ENCODE results near the gene BCL2.
A peak's percentile ranks its signal among the peaks of the same experiment; 100 is the strongest.
"Not testable (repeated sequence)": the region's sequence is repeated elsewhere in the genome, so short reads cannot be mapped to it uniquely, and the experiment has no call there.

BCL2 gene

GRCh38 chr18:63229971-63230370, 89.6 kb downstream of the BCL2 start:
- no peak for DNase-seq

- no peak for DNase-seq
Observed at GRCh38 chr18:63225434-63225833, 94.1 kb downstream of the BCL2 start.

DNA sequence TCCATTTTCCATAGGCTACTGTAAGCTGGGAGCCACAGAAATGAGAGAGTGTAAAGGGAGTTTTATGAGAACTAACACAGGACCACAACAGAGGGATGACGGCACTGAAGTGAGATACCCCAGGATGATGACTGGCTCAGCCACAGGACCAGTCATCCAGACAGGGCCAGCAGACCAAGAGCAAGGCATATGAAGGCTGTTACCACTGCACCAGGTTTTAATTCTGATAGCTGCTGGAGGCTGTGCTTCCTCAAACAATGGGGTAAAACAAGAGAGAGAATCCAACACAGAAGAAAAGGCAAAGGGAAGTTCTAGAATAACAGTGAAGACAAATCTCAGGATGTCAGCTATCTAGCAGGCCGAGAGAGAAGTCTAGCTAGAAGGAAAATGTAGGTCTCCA, 94.9 kb downstream of the BCL2 start:
- DNase-seq = no peak

GRCh38 chr18:63223837-63224236, 95.7 kb downstream of the BCL2 start:
- no peak for DNase-seq

DNA sequence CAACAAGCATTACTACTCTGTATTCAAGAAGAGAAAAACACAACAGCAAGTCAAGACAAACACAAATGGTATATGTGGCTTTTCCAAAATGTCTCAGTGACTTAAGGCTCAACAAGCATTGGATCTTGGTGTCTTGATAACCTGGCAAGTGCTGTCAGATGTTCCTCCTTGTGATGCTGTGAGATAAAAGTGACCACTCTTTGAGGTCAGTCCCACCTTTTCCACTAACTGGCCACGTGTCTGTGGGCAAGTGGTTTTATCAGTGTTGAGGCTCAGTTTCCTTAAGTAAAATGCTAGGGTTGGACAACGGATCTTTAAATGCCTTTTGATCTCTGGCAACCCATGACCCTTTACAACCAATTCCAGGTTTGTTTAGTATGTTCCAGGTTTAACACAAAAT, 98.7 kb downstream of the BCL2 start:
- DNase-seq = no peak

GRCh38 chr18:63218472-63218871, 101.1 kb downstream of the BCL2 start:
- DNase-seq = no peak

GRCh38 chr18:63216516-63217311, 102.9 kb downstream of the BCL2 start:
- no peak for DNase-seq

- DNase-seq = no peak
Observed at GRCh38 chr18:63213936-63214671, 105.5 kb downstream of the BCL2 start.

GRCh38 chr18:63213331-63213900, 106.2 kb downstream of the BCL2 start:
- DNase-seq = no peak

- DNase-seq = no peak
Observed at GRCh38 chr18:63210521-63210920, 109.0 kb downstream of the BCL2 start.

- no peak for DNase-seq
Observed at GRCh38 chr18:63208676-63209075, 110.9 kb downstream of the BCL2 start.

DNA sequence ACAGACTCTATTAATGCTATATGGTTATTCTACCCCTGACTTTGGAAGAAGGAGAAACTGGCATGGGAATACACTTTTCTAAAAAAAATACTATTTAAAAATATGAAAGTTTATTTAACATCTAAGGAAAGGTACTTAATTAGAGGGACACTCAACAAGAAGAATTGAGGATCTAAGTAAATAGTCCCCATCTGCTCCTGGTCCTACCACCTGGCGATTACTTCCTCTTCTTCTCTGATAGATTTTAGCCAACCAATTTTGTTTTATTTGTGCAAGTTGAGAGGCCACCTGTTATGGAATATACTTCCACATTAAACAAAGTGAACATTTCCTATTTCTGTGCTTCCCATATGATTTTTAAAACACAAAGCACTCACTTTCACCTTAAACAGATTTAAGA, 111.7 kb downstream of the BCL2 start:
- DNase-seq = peak; percentile 92

DNA sequence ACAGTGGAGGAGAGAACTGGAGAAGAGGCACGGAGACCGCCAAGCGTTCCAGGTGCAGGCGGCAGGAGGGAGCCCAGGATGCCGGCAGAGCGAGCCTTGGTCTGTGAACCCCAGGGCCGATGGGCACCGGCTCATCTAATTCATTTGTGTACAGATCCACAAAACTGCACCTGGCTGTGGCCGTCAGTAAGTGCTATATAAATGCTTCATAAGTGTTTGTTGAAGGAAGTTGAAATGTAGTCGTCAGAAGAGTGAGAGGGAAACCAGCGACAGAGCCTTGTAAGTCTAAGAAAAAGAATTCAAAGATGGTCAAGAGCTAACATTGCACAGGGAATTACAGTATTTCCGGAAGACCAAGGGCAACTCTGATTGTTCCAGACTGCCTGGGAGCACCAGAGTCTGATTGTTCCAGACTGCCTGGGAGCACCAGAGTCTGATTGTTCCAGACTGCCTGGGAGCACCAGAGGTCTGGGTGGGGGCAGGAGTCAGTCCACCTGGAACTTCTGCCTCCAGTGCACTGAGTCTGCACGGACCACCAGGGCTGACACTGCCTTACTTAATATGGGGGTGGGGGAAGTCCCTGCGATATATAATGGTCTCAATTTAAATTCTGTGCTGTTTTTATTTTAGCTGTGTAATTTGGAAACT, 112.3 kb downstream of the BCL2 start:
- DNase-seq = peak; percentile 88

- no peak for DNase-seq
Observed at GRCh38 chr18:63206433-63207142, 113.0 kb downstream of the BCL2 start.

DNA sequence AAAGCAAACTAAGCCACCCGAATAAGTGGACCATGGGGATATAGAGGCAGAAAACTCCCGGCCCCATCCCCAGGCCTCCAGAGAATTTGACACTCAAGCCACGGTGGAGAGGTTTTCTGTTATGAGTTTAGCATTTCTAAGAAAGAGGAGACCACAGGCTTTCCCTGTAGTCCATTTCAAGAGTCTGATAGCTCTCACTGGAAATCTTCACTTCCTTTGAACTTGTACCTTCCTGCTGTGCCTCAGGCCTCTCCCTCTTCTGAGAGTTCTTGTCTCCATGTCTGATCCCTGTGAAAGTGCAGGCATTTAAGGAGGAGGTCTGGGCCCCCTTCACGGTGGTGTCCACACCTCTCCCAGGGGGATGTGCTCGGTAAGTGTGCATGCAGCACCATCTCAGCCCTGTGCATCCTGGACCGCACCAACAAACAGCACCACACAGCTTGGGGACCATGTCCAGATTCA, 113.7 kb downstream of the BCL2 start:
- no peak for DNase-seq

- DNase-seq = no peak
Observed at GRCh38 chr18:63203497-63203896, 116.1 kb downstream of the BCL2 start.

DNA sequence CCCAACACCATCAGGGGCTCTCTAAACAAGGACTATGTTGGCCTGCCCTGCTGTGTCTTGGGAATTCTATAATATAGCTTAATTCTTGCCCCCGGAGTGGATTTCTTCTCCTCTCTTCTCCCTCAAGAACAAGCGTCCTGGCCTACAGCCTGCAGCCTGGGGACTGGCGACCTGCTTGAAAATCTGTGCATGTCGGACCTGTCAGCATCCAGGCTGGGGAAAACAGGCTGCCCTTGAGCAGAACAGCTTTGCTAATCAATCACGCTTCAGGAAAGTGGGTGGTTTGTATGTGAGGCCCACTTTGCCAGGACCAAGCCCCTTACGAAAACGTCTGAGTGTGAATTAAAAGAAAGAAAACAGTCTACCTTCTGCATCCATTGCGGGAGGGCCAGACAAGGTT, 116.7 kb downstream of the BCL2 start:
- no peak for DNase-seq

GRCh38 chr18:63201456-63201855, 118.1 kb downstream of the BCL2 start:
- not testable (repeated sequence) for DNase-seq

DNA sequence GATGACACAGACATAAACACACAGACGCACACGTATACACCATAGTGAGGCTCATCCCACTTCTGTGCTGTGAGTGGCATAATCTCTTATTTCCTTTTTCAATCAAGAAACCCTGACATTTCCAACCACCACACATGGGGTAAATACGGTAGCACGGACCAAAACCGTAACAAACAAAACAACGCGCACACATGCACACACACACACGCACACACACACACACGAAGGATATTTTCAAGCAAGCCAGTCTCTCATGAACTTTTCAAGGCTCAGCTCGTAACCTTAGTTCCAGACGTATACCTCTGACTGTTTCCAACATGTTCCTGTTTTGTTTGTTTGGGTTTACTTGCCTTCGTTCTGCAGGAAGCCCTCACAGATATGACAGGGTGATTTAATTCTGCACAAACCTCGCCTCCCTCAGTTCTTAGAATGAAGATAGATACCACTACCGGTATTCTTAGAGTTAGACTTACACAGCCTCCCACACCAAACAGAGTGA, 119.8 kb downstream of the BCL2 start:
- no peak for DNase-seq

DNA sequence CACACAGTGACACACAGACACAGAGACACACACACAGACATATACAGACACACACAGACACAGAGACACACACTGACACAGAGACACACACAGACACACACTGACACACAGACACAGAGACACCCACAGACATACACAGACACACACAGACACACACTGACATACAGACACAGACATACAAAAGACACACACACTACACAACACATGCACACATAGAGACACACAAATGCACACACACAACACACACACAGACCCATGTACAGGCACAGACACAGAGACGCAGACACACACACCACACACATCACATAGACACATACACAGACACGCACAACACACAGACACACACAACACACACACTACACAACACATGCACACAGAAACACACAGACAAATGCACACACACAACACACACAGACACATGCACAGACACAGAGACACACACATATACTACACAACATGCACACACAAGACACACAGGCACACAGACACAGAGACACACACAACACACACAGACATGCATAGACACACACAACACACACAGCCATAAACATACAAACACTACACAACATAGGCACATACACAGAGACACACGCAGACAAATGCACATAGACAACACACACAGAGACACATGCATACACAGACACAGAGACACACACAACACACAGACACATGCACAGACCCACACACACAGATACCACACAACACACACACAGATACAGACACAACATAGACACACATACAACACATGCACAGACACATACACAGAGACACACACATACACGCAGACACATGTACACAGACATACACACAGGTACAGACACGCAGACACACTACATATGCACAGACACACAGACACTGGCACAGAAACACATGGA, 120.5 kb downstream of the BCL2 start:
- DNase-seq = no peak

DNA sequence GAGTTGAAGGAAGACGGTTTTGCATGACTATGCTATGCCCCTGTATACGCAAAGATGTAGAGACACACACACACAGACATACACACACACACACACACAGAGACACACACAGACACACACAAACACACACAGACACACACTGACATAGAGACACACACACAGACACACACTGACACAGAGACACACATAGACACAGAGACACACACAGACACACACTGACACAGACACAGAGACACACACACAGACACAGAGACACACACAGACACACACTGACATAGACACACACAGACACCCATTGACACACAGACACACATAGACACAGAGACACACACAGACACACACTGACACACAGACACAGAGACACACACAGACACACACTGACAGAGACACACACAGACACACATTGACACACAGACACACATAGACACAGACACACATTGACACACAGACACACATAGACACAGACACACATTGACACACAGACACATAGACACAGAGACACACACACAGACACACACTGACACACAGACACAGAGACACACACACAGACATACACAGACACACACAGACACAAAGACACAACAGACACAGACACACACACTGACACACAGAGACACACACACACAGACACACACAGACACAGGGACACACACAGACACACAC, 121.3 kb downstream of the BCL2 start:
- no peak for DNase-seq
